Transverse colon (tissue), 3 donors: Measurements from ENCODE around the gene NAALADL2.

ENCODE experiments used
- CTCF ChIP-seq, 5 experiments: fragments of 200-600 bp in 3 of 5; fragments of 450-650 bp in 2 of 5; sonication (generic) in 3 of 5; IDR thresholded peaks; 1 replicate in 2 of 5; 2 replicates in 3 of 5; pipeline ENCODE4 v1.5.1; 2016 to 2017; ENCODE audit warnings: antibody characterized with exemption in 5 of 5, inconsistent platforms in 3 of 5, mild to moderate bottlenecking in 2 of 5, moderate library complexity in 1 of 5
- EP300 ChIP-seq: sonication (generic); formaldehyde crosslinking; IDR thresholded peaks from one replicate; pipeline ENCODE4 v1.6.1; 2017; ENCODE audit warnings: antibody characterized with exemption, low read depth

- TF ChIP-seq CTCF (IDR thresholded peaks at IDR 0.05) (no peak), EP300 (no peak)
Measured at GRCh38 chr3:175512700-175513099, 653.6 kb downstream of the NAALADL2 start.
